ENCODE results near the gene MAP10. TPM values are rescaled to one million over a fixed set of nuclear protein-coding genes. Genes with fewer than 3 reads are reported as not detected.

The MAP10 gene
- total and polyA plus RNA-seq, 10 of the 15 experiments (the other 5 are each of a cell fraction or from before 2014, with no cell fraction given): 0.85 to 5.0 (median 4.3) TPM

- no peak for TF ChIP-seq STAT3 (IDR thresholded peaks at IDR 0.05; ENCODE audit: low read depth, low read length)
- TF ChIP-seq, protein P1, sequence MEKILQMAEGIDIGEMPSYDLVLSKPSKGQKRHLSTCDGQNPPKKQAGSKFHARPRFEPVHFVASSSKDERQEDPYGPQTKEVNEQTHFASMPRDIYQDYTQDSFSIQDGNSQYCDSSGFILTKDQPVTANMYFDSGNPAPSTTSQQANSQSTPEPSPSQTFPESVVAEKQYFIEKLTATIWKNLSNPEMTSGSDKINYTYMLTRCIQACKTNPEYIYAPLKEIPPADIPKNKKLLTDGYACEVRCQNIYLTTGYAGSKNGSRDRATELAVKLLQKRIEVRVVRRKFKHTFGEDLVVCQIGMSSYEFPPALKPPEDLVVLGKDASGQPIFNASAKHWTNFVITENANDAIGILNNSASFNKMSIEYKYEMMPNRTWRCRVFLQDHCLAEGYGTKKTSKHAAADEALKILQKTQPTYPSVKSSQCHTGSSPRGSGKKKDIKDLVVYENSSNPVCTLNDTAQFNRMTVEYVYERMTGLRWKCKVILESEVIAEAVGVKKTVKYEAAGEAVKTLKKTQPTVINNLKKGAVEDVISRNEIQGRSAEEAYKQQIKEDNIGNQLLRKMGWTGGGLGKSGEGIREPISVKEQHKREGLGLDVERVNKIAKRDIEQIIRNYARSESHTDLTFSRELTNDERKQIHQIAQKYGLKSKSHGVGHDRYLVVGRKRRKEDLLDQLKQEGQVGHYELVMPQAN (conservative IDR thresholded peaks at IDR 0.05): no peak
- TF ChIP-seq IKZF2 (IDR thresholded peaks at IDR 0.05): no peak
- no peak for TF ChIP-seq SREBF2 (IDR thresholded peaks at IDR 0.05; ENCODE audit: low read length)
- TF ChIP-seq EP300 (IDR thresholded peaks at IDR 0.05; ENCODE audit: borderline replicate concordance in 1 of 2, control insufficient read depth in 1 of 2, low read depth in 2 of 2, low read length in 2 of 2): no peak
- no peak for TF ChIP-seq FOXM1 (IDR thresholded peaks at IDR 0.05; ENCODE audit: low read depth, low read length)
- no peak for TF ChIP-seq ZBTB11 (CRISPR knock-in tag; IDR thresholded peaks at IDR 0.05)
- TF ChIP-seq, protein P2, sequence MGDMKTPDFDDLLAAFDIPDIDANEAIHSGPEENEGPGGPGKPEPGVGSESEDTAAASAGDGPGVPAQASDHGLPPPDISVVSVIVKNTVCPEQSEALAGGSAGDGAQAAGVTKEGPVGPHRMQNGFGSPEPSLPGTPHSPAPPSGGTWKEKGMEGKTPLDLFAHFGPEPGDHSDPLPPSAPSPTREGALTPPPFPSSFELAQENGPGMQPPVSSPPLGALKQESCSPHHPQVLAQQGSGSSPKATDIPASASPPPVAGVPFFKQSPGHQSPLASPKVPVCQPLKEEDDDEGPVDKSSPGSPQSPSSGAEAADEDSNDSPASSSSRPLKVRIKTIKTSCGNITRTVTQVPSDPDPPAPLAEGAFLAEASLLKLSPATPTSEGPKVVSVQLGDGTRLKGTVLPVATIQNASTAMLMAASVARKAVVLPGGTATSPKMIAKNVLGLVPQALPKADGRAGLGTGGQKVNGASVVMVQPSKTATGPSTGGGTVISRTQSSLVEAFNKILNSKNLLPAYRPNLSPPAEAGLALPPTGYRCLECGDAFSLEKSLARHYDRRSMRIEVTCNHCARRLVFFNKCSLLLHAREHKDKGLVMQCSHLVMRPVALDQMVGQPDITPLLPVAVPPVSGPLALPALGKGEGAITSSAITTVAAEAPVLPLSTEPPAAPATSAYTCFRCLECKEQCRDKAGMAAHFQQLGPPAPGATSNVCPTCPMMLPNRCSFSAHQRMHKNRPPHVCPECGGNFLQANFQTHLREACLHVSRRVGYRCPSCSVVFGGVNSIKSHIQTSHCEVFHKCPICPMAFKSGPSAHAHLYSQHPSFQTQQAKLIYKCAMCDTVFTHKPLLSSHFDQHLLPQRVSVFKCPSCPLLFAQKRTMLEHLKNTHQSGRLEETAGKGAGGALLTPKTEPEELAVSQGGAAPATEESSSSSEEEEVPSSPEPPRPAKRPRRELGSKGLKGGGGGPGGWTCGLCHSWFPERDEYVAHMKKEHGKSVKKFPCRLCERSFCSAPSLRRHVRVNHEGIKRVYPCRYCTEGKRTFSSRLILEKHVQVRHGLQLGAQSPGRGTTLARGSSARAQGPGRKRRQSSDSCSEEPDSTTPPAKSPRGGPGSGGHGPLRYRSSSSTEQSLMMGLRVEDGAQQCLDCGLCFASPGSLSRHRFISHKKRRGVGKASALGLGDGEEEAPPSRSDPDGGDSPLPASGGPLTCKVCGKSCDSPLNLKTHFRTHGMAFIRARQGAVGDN (IDR thresholded peaks at IDR 0.05): no peak
Measured at GRCh38 chr1:232766904-232767303, 38.3 kb upstream of the MAP10 start (continued).

All from GM12878 (cell line).